Putamen (tissue), 1 donor: Measurements from ENCODE around the gene DYNLT2B.
"Not testable (repeated sequence)": the region's sequence is repeated elsewhere in the genome, so short reads cannot be mapped to it uniquely, and the experiment has no call there.

Experiments used
- DNase-seq: peaks from one replicate; pipeline ENCODE4 v3.0.0-alpha.2; 2016; ENCODE audit warnings: low spot score

The DYNLT2B gene

DNA sequence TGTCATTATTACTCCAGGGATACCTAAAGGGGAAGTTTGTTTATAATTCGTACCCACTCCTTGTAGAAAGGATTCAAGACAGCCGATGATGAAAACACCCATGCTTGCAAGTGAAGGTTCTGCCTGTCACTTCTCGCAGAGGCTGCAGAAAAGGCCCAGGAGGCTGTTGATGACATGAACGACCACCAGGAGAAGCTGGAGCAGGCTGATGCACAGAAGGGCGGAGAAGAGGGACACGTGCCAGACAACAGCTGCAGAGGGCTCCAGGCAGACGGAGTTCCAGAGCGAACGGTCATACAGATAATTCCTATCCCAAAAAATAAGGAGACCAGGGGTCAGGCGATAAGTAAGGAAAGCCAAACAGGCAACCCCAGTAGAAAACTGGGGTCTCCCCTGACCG is 5.7 kb upstream of the DYNLT2B start:
- DNase-seq, result no peak

DNA sequence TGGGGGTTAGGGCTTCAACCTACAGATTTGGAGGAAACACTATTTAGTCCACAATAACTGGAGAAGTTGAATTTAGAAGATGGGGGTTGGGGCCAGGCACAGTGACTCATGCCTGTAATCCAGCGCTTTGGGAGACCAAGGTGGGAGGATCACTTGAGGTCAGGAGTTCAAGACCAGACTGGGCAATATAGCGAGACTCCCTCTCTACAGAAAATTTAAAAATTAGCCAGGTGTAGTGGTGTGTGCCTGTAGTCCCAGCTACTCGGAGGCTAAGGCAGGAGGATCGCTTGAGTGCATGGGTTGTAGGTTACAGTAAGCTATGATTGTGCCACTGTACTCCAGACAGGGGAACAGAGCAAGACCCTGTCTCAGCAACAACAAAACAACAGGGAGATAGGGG is 5.0 kb upstream of the DYNLT2B start:
- DNase-seq, result no peak

DNA sequence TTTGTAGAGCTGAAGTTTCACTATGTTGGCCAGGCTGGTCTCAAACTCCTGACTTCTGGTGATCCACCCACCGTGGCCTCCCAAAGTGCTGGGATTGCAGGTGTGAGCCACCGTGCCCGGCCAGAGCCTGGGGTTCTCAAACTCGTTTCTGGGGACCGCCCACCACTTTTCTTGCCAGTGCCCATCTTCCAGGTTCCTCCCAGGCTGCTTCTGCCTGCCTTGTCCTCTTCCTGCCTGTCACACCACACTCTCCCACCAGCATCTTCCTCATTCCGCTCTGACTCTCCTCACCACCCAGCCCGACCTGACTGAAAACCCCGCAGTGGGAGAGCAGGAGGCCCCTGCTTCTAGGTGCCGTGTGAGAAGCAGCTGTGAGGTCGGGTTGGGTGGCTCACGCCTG is 3.1 kb upstream of the DYNLT2B start:
- no peak for DNase-seq

DNA sequence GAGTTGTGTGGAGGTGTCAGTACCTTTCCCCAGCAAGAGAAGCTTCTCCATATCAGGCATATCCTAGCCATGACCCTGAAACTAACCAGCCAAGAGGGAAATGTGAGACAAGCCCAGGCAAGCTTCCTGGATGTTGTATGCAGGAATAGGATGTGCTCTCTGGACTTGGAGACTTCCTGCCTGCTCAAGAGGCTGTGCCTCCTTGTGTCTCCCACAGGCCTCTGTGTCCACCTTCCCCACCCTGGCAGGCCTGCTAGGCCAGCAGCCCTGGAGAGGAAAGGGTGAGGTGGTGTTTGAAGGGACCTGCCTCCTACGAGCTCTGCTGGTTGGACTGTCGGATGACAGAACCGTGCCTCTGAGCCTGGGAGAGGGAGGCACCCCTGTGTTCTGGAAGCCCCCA is 2.1 kb upstream of the DYNLT2B start:
- DNase-seq, result no peak

GRCh38 chr3:196316799-196317686 is 997 bp downstream of the DYNLT2B start:
- DNase-seq, result not testable (repeated sequence)

DNA sequence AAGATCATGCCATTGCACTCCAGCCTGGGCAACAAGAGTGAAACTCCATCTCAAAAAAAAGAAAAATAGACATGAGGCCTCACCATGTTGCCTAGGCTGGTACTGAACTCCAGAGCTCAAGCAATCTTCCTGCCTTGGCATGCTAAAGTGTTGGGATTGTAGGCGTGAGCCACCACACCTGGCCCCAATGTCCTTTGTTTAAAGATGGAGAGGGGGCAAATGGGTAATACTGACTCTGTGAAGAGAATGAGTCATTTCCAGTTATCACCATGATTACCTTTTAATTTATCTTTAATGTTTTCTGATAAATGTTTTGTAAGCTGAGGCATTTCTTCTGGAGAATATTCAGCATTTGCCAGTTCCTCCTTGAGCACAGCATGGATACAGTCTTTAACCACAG is 2.2 kb downstream of the DYNLT2B start:
- DNase-seq, result no peak

DNA sequence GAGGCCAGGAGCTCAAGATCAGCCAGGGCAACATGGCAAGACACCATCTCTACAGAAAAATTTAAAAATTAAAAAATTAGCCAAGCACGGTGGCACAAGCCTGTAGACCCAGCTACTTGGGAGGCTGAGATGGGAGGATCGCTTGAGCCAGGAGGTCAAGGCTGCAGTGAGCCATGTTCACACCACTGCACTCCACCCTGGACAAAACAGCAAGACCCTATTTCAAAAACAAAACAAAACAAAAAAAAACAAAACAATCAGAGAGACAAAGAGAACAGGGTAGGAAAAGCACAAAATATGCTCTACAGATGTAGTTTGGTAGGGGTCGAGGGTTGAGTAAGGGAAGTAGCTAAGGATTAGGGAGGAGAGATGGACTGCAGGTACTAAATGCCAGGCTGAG is 3.4 kb downstream of the DYNLT2B start:
- DNase-seq, result no peak

DNA sequence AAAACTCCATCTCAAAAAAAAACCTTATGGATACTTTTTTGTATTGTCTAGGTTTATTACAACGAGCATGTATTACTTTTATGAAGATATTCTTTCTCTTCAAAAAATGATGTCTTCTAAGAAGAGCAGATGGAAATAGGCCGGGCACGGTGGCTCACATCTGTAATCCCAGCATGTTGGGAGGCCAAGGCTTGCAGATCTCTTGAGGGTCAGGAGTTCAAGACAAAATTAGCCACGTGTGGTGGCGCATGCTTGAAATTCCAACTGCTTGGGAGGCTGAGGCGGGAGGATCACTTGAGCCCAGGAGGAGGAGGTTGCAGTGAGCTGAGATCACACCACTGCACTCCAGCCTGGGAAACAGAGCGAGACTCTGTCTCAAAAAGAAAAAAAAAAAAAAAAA is 4.0 kb downstream of the DYNLT2B start:
- not testable (repeated sequence) for DNase-seq

DNA sequence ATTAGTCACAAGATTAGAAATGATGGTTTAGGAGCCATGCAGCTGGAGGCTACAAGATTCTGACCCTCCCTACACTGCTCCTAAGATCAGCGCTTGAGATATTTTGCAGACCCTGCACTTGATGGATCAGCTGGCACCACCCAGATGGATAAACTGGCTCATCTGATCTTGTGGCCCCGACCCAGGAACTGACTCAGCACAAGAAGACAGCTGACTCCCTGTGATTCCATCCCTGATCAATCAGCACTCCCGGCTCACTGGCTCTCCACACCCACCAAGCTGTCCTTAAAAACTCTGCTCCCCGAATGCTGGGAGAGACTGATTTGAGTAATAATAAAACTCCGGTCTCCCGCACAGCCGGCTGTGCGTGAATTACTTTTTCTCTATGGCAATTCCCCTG is 15.1 kb downstream of the DYNLT2B start:
- DNase-seq, result not testable (repeated sequence)

DNA sequence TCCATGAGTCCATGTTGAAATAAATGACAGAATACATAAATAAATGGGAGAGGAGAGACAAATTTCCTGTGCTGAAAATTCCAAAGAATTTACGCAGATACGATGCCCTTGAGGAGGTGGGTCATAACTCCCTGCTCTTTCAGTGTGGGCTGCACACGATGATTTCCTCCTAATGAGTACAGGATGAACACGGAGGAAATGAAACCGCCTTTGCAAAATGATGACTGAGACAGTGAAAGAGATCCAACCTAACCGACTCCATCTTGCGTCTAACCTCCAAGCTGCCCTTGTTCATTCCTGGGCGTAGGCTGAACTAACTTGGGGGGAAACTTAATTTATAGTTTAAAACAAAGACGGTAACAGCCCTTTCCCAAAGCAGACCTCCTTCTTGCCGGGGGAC is 15.5 kb downstream of the DYNLT2B start:
- not testable (repeated sequence) for DNase-seq

- DNase-seq, result no peak
These were observed 19.5 kb downstream of the DYNLT2B start for GRCh38 chr3:196298521-196298920.

GRCh38 chr3:196292286-196292923 is 25.6 kb downstream of the DYNLT2B start:
- DNase-seq, result no peak

- DNase-seq, result no peak
These were observed 29.9 kb downstream of the DYNLT2B start for GRCh38 chr3:196288141-196288460.

DNA sequence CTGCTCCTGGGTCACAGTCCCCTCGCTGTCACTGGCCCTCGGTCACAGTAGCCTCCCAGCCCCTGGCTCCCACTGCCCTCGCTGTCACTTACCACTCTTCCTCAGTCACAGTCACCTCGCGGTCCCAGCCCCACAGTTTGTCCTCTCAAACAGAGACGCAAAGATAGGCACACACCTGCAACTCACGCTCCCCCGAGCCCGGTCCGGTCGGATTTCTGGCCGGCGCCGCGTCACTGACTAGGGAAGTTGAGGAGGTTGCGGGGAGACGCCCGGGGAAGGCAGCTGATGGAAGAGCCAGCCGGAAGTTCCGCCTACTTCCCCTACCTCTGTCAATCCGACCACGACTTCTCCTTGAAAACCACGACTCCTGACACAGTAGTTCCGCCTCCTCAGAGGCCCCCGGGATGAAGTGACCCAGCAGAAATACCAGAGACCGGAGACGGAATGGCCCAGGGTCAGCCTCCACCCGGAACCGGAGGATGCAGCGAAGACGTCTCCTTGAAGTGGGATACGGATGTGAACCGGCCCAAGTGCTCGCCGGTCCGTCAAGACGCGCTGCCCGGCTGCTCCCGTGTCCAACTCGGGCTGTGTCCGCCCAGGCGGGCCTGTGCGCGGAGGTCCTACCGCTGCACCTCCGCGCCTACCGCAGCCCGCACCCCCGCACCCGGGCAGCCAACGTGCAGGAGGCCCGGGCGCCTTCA is 30.4 kb downstream of the DYNLT2B start, which contains the start of gene PCYT1A:
Gene PCYT1A (minus strand): TSS at position 287 of the 701 bp plus-strand sequence. CDS start 17,195 bp downstream, outside the sequence.
- peak; percentile 93 for DNase-seq

- no peak for DNase-seq
These were observed 31.0 kb downstream of the DYNLT2B start for GRCh38 chr3:196287090-196287439.

DNA sequence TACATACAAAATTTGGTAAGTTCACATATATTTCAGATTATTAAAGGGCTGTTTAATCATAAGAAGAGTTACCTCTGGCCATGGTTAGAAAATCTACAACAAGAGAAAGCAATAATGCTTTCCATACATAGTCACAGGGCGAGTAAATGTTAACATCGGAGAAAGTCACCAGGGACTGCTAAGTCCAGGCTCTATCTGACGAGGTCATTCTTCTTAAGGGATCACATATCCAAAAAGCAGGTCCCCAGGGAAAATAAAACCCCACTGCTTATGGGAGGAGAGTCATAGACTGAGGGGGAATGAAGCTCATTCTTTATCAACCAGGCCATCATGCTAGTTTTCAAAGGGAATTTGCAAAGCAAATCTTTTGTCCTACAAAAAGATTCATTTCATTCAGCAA is 33.6 kb downstream of the DYNLT2B start:
- no peak for DNase-seq

- no peak for DNase-seq
These were observed 36.1 kb downstream of the DYNLT2B start for GRCh38 chr3:196281962-196282361.

GRCh38 chr3:196280689-196281440 is 37.2 kb downstream of the DYNLT2B start:
- DNase-seq, result no peak

- no peak for DNase-seq
These were observed 42.9 kb downstream of the DYNLT2B start for GRCh38 chr3:196275126-196275525.

DNA sequence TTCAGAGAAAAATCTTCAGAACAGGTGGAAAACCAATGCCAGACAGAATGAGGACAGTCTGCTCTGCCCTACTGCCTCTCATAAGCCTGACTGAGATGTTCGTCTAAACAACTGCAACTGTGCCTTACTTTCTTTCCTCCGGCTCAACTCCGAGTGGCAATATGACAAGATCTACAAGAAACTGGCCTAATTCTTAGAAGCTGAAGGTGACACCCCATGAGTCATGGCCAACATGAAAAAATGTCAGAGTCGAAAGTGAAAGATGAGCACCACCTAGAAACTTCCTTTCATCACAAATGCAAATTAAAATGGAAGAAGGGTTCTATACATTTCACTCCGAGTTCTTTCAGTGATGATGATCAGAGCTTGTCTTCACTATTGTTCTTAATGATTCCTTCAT is 43.5 kb downstream of the DYNLT2B start:
- peak; percentile 19 for DNase-seq

DNA sequence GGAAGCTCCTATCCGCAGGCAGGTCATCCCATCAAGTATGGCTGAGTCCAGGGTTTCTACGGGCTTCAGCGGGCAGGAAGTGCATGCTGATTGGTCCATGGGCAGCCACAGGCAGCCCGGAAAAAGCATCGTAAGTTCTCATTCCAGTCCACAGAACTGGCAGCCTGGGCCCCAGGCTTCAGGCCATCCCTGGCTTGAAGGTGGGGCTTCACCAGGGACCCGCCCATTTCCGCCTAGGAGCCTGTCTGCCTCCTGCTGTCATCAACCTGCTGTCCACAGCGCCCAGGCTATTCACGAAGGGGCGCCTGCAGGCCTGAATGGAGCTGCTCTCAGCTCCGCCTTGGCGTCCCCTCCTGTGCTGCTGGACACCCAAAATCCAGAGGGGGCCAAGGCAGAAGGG is 44.4 kb downstream of the DYNLT2B start:
- DNase-seq, result no peak

GRCh38 chr3:196272826-196273225 is 45.2 kb downstream of the DYNLT2B start:
- DNase-seq, result no peak
